A673 (cell line): ENCODE data around the gene RBM45. TPM values are rescaled to one million over a fixed set of nuclear protein-coding genes. Genes with fewer than 3 reads are reported as not detected.

ENCODE experiments used
- BruUV-seq: library from RNA; stranded (reverse); fragments of 400-500 nt; replicated peaks from 2 replicates; lab custom pipeline; 2021; lab: Mats Ljungman, UMichigan
- CTCF ChIA-PET: fragments of 300-600 bp; sonication (Branson Sonifier 250); formaldehyde crosslinking; loops from one replicate; lab custom pipeline; 2022; ENCODE audit warnings: antibody characterized with exemption; lab: Charles Lee
- POLR2A ChIA-PET: fragments of 300-600 bp; sonication (Branson Sonifier 250); formaldehyde crosslinking; loops from one replicate; lab custom pipeline; 2022; ENCODE audit warnings: antibody characterized with exemption; ENCODE audit not compliant: low non-redundant PET; lab: Charles Lee
- DNase-seq: peaks from one replicate; pipeline ENCODE4 v3.0.0-alpha.2; 2015; ENCODE audit warnings: low spot score
- H3K27ac ChIP-seq: fragments of 200-600 bp; sonication (generic); 2 replicates; pipeline ENCODE4 v1.5.1; 2016; ENCODE audit warnings: mixed run types, low read depth, mild to moderate bottlenecking, mixed read lengths, antibody characterized with exemption, low read length; ENCODE audit not compliant: poor library complexity, severe bottlenecking
- H3K27me3 ChIP-seq: fragments of 200-600 bp; sonication (generic); replicated peaks from 2 replicates; pipeline ENCODE4 v1.6.1; 2017; ENCODE audit warnings: mixed run types, low read depth, mild to moderate bottlenecking, mixed read lengths, antibody characterized with exemption, low read length; ENCODE audit not compliant: insufficient read depth, poor library complexity
- H3K36me3 ChIP-seq: fragments of 200-600 bp; sonication (generic); 2 replicates; pipeline ENCODE4 v1.6.1; 2016; ENCODE audit warnings: mixed run types, mild to moderate bottlenecking, mixed read lengths, antibody characterized with exemption, low read length; ENCODE audit not compliant: insufficient read depth, poor library complexity, severe bottlenecking
- H3K4me1 ChIP-seq: fragments of 200-600 bp; sonication (generic); 2 replicates; pipeline ENCODE4 v1.6.1; 2017; ENCODE audit warnings: mixed run types, mild to moderate bottlenecking, mixed read lengths, antibody characterized with exemption, low read length; ENCODE audit not compliant: insufficient read depth, poor library complexity, severe bottlenecking
- H3K4me3 ChIP-seq: fragments of 200-600 bp; sonication (generic); 2 replicates; pipeline ENCODE4 v1.5.1; 2016; ENCODE audit warnings: low read depth, mixed run types, mild to moderate bottlenecking, mixed read lengths, low read length; ENCODE audit not compliant: poor library complexity, severe bottlenecking
- H3K9me3 ChIP-seq: fragments of 200-600 bp; sonication (generic); 2 replicates; pipeline ENCODE4 v1.6.1; 2016; ENCODE audit warnings: mixed run types, low read depth, mild to moderate bottlenecking, mixed read lengths, antibody characterized with exemption, low read length; ENCODE audit not compliant: poor library complexity, severe bottlenecking
- EZH2 ChIP-seq: fragments of 200-600 bp; sonication (generic); IDR thresholded peaks from 2 replicates; pipeline ENCODE4 v1.6.1; 2017; ENCODE audit warnings: borderline replicate concordance, low read depth, mild to moderate bottlenecking, mixed read lengths, antibody characterized with exemption, low read length; ENCODE audit not compliant: poor library complexity, severe bottlenecking
- intact Hi-C: fragments of 100-400 bp; cut with micrococcal nuclease; formaldehyde crosslinking; loops from one replicate; pipeline ENCODE4 v1.10.0; 2022; ENCODE audit not compliant: unreplicated experiment
- total RNA-seq: library from RNA; stranded (reverse); gene quantifications from 2 replicates; pipeline ENCODE4 v1.2.3, GENCODE V29; 2021
- TF ChIP-seq, protein P1 (sequence below): fragments of 300-800, 200-600 bp; sonication (generic); conservative IDR thresholded peaks from 2 replicates; pipeline ENCODE4 v1.5.1; 2017; ENCODE audit warnings: low read depth, mild to moderate bottlenecking, antibody characterized with exemption, low read length, moderate library complexity, mixed read lengths

The RBM45 gene
- total RNA-seq, 1 experiment from 2014 or later, result 18.7 TPM

GRCh38 chr2:178160601-178161000 is 48.4 kb downstream of the RBM45 start:
- ChIA-PET CTCF (no interaction called here), POLR2A (no interaction called here)
- no peaks in the 10 kb centered on the region for H3K27me3 ChIP-seq
- DNase-seq, result no peak
- no peaks in the 10 kb centered on the region for H3K4me1 ChIP-seq
- BruUV-seq, result no TSS peak
- no peaks in the 10 kb centered on the region for H3K36me3 ChIP-seq
- no peak overlapping the region for H3K27ac ChIP-seq
- no peaks in the 10 kb centered on the region for H3K9me3 ChIP-seq
- no peak overlapping the region for H3K4me3 ChIP-seq
- intact Hi-C loops, result no loop called here
- TF ChIP-seq, protein P1, sequence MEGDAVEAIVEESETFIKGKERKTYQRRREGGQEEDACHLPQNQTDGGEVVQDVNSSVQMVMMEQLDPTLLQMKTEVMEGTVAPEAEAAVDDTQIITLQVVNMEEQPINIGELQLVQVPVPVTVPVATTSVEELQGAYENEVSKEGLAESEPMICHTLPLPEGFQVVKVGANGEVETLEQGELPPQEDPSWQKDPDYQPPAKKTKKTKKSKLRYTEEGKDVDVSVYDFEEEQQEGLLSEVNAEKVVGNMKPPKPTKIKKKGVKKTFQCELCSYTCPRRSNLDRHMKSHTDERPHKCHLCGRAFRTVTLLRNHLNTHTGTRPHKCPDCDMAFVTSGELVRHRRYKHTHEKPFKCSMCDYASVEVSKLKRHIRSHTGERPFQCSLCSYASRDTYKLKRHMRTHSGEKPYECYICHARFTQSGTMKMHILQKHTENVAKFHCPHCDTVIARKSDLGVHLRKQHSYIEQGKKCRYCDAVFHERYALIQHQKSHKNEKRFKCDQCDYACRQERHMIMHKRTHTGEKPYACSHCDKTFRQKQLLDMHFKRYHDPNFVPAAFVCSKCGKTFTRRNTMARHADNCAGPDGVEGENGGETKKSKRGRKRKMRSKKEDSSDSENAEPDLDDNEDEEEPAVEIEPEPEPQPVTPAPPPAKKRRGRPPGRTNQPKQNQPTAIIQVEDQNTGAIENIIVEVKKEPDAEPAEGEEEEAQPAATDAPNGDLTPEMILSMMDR, result no peak
- TF ChIP-seq EZH2, result no peak

DNA sequence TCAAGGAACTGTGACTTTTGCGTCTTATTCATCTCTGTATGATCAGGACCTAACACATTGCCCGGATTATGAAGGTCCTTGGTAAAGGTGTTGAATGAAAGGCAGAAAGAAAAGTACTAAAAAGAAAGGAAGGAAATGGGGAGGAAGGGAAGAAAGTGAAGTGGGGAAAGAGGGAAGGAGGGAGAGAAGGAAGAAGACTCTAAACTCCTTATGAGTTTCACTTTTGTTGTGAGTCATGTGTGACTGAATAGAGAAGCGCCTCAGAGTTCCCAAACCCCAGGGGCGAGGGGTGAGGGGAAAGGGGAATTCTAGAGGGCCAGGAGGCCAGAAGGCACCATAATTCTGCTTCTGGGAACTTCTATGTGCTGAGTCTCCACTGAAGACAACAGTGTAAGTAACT is 51.2 kb downstream of the RBM45 start:
- H3K4me1 ChIP-seq, result no peaks in the 10 kb centered on the region
- H3K27ac ChIP-seq, result no peak overlapping the region
- ChIA-PET POLR2A (no interaction called here), CTCF (no interaction called here)
- no peak overlapping the region for H3K4me3 ChIP-seq
- no peaks in the 10 kb centered on the region for H3K9me3 ChIP-seq
- no peak for TF ChIP-seq EZH2
- TF ChIP-seq, protein P1, result no peak
- DNase-seq, result no peak
- no TSS peak for BruUV-seq
- intact Hi-C loops, result no loop called here
- H3K36me3 ChIP-seq, result no peaks in the 10 kb centered on the region
- H3K27me3 ChIP-seq, result no peaks in the 10 kb centered on the region

DNA sequence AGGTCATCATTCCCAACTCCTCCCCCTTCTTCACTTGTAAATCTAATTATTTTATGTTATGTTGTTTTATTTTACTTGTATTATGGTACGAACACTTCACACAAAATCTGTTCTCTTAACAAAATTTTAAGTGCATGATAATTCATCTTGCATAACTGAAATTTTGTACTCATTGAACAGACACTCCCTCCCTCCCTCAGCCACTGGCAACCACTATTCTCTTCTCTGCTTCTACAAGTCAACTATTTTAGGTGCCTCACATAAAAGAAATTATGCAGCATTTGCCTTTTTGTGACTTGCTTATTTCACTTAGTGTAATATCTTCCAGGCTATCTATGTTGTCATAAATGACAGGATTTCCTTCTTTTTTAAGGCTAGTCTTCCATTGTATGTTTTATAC is 51.7 kb downstream of the RBM45 start:
- H3K36me3 ChIP-seq, result no peaks in the 10 kb centered on the region
- intact Hi-C loops, result no loop called here
- H3K9me3 ChIP-seq, result no peaks in the 10 kb centered on the region
- TF ChIP-seq, protein P1, result no peak
- no peak for TF ChIP-seq EZH2
- H3K4me1 ChIP-seq, result no peaks in the 10 kb centered on the region
- POLR2A ChIA-PET, result no interaction called here
- BruUV-seq, result no TSS peak
- no peaks in the 10 kb centered on the region for H3K27me3 ChIP-seq
- CTCF ChIA-PET, result no interaction called here
- H3K4me3 ChIP-seq, result no peak overlapping the region
- no peak overlapping the region for H3K27ac ChIP-seq
- no peak for DNase-seq
